ENCODE measurements around the gene CRIM1.

CRIM1 gene

DNA sequence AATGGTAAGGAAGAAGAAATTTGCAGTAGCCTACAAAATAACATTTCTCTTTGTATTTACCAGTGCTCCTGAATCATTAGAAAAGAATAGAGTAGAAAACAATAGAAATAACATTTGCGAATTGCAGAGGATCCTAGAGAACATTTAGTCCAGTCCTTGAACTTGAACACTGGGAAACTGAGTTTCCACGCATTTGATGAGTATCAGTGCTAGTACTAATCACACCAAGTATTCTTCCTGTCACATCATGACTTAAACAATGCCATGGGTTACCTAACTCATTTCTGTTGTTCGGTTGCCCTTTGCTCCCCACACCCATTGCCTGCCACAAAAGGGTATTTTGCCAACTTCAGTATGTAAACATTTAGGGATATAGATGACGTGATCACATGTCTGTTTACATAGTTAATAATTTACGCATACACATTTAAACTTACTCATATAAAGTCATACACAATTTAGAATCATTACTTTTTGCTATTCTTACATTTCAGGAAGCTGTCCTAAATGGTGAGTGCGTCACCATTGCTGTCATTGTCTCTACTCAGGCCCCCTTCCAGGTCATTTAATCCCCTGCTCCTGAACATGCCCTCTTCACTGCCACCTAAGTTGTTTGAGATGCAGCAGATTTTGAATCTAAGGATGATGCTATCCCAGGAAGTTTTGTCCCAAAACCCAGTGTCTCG lies 42.3 kb downstream of the CRIM1 start:
- no peak for DNase-seq

DNA sequence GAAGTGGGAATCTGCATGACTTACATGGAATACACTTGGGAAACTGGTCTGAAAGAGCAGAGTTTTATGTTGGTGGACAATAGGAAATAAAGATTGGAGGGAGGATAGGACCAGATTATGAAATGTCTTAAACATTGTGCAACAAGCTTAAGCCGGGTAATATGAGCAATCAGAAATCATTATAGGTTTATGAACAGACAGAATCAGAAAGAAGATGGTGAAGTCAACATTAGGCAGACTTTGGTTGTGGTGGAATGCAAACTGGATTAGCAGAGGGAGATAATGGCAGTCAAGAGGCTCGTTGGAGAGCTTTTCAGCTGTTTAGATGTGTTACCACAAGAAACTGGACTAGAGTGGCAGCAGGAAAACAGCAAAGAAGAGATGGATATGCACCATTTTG lies 43.5 kb downstream of the CRIM1 start:
- no peak for DNase-seq

DNA sequence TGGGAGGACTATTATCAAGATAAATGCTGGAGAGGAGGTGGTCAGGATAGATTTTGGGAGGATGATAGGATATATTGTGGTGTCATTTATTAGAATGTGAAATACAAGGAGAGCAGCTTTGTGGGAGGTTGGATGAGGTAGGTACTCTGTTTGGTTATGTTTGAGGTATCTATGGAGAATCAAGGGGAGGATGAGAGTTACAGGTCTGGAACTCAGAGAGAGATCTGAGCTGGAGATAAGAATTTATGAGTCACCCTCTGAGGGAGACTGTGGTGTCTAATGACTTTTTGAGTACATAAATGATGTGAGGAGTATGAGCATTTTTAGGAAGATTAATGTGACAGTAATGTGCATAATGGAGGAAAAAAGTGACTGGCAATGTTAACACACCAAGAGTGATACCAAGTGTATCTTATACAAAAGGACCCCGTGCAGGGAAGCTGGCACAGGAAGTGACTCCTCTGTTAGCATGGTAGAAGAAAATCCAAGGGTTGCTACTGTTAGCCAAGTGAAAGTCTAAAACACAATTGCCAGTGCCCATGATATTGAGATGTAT lies 48.2 kb downstream of the CRIM1 start:
- no peak for DNase-seq

DNA sequence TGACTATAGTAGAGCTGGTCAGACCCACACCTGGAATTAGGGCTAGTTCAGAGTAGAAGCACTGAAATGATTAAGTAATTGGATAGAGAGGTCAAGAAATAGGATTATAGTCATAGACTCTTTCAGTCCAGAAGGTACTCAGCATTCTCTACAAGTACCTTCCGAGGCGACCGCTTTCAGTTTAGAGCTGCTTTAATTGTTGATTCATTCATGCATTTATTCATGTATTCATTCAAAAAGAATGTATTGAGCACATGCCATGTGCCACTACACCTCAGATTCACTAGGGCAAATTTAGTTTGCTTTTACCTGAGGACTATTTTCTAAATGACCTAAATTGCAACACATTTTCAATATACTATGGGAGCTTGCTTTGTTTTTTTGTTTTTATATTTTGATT lies 48.7 kb downstream of the CRIM1 start:
- no peak for DNase-seq

DNA sequence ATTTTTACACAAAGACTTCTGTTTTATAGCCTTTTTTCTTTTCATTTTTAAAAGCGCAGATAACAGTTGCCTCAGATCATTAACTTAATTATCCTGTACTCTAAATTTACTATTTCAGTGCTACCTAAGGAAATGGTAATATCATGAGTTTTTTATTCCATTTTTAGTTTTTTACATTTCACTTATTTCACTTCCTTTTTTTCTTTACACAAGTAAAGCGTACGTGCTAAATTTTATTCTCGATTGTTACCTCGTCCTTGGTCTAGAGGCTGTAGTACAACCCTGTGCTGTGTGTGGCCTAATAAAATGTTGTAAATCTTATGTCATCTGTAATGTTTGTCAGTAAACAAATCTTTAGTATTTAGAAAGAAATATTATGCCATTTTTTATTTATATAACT lies 49.2 kb downstream of the CRIM1 start:
- no peak for DNase-seq

DNA sequence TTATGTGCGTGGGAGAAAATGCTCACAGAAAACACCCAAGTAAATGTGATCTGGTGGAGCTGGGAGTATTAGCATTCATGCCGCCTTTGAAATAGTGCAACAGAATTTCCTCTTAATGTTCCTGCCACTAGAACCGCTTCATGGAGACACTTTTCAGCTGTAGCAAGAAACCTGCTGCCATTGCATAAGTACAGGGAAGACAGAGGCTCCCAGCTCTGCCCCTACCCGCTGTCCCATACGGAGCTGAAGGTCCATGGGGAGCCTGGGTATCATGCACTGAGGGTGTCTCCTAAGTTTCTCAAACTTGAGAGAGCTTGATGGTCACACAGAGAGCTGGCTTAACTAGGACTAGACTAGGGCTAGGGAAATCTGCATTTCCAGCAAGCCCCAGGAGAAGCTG lies 49.6 kb downstream of the CRIM1 start:
- DNase-seq = no peak

DNA sequence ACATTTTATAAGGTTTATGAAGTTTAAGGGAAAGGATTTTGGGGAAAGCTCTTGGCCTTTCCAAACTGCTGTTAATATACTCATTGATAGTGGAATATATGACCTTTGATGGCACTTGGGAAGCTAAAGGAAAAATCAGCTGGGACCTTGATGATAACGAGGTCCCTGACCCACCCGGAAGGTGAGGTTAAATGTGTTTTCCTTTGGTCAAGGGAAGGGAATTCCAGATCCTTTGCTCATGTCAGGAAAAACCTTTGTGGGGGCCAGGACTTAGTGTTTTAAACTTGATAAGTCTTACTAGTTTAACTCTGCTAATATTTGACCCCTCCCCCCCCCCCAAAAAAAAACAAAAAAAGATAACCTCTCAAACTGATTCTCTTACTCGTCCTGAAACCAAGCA lies 50.7 kb downstream of the CRIM1 start:
- DNase-seq = no peak

DNA sequence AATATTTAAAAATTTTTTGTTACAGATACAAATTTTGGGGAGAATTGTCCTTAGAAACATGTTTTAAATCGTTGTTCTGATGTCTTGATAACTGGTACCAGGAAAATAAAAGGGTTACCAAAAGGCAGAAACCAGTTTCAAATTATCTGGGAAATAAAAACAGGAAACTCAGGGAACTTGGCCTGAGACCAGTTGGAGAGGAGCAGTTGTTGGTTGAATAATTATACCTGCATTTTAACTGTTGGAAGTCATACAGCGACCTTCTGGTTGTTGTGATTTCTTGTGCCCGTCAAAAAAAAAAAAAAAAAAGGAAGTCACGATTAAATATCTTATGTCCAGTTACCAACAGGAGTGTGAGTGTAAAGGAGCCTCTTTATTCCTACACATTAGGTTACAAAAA lies 51.8 kb downstream of the CRIM1 start:
- DNase-seq = no peak

DNA sequence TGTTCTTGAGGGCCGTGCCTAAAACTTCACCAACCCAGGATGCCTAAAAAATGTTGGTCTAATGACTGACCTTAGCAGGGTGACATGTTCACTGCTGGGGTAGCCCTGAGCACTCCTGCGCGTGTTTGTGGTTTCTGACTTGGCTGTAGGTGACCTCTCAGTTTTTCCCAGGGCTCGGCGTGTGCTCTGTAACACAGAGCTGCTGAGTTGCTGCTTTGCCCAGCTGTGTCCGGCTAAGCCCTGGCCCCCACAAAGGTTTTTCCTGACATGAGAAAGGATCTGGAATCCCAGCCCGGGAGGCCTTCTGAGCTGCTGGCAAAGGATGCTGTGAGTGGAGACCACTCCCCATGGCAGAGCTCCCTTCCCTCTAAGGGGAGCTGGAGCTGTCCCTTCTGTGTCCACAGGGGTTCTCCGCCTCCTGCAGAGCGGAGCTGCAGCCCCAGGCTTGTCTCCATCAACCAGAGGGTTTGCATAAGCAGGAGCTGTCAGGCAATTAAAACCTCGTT lies 52.7 kb downstream of the CRIM1 start:
- DNase-seq = no peak

DNA sequence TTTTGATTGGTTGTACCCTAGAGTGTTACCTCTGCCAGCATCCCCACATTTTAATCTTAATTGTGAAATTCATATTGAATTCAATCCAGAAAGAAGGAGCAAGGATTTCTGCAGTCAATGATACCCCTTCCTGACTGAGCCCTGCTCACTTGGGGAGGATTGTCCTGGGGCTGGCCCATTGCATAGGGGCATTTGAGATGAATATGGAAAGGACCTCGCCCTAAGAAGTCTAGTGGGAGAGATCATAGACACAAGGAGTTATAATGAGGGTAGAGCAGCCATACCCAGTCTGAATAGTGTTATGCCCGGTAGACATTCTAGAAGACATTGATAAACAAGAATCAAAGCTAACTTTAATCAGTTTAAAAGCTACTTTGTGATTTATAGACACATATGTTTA lies 53.8 kb downstream of the CRIM1 start:
- DNase-seq = no peak

DNA sequence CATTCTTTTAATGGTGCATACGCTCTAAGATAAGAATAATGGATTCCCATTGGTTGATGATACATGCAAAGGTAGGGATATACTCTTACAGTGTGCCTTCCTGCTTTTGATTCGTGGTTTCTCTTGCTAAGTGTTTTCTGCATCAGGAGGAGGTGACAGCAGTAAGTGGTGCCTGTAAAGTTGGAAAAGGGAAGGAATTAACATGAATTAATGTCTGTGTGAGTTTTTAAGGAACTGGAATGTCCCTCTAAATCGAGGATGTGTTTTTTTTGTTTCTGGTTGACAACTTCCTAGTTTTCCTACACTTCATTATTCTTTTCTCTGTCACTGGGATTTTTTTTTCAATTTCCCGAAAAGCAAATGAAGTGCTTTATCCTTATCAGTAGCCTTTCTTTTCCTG lies 54.4 kb downstream of the CRIM1 start:
- no peak for DNase-seq

DNA sequence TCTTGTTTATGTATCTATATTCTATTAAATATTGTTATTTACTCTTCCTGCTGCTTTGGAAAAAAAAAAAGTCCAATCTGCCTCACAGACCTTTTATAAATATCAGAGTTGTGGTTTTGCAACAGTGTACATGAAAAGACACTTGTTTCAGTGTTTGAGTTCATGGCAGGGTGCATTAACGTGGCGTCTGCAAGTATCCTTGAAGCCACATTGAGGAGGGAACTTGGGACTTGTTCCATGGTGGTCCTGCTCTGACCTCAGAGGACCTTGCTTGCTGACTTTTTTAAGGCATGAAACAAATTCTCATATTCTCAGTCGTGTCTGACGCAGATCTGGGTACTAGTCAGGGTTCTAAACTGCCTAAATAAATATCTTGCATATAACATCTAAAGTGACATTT lies 55.1 kb downstream of the CRIM1 start:
- DNase-seq = no peak

DNA sequence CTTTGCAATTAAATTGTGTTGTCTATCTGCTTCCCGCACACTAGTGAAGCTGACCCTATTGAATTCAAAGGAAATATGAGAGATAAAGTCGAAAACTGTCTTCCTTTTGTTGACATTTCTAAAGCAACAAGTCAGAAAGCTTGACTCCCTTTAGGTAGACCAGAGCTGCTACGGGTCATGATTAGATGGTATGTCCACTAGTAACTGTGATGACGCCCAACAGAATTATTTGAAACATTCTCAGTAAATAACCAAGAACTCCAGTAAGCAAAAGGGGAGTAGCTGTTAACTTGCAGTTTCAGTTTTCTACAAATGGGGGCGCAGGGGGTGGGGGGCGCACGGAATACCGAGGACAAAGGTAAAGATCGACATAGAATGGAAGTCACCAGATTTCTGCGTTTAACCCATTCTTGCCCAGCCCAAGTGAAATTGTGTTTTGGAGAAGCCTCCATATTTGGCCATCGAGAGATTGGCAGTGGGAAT lies 56.4 kb downstream of the CRIM1 start:
- no peak for DNase-seq

DNA sequence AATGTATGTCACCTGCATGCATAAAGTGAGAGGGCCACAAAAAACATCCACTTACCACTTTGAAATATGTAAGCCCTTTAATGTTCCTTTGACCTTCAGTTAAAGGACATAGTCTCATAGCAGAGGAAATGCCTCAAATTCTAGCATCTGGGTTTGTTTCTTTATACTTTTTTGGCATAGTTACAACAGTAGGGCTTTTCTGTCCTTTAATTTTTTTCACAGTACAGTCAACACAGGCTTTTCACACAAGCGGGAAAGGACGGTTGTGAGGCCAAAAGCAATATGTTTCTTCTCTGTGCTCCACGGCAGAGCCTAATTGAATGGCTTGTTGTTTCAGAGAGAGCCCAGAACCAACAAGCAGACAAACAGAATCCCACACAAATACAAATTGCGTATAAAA lies 57.6 kb downstream of the CRIM1 start:
- DNase-seq = no peak

DNA sequence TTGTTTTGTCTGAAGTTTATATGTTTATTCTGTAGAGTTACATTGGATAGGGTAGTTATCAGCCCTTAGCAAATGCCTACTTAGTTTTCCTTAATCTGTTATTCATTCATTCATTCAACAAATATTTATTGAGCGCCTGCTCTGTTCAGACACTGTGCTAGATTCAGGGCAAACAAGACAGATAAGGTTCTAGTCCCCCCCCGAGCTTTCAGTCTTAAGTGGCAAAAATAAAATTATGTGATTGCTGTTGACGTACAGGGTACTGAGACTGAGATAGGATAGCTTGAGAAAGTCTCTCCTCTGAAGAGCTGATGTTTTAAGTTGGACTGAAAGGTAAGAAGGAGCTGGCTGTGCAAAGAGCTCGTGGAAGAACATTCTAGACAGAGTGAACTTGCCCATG lies 58.7 kb downstream of the CRIM1 start:
- DNase-seq = no peak

DNA sequence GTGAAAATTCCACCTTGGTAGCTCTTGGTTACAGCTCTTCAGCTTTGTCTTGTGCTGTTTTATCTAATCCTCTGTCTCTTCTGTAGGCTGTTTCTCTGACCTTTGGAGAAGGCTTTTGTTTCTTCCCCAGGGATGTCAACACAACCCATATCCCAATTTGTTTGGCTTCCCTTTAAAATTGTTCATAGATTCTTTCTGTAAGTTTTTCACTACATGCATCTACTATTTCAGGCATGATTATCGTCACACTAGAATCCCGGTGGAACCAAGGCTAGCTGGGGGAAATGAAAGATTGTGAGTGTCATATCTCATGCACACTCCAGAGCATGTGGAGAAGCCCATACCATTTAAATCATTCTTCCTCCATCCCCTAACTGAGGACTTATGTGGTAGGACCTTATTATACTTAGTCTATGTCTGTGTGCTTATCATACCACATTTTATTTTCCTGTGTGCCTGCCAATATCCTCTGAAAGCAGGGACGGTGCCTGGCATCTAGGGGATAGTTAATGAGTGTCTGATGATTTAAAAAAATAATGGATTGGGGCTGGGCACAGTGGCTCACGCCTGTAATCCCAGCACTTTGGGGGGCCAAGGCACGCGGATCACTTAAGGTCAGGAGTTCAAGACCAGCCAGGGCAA lies 59.9 kb downstream of the CRIM1 start:
- DNase-seq = no peak

DNA sequence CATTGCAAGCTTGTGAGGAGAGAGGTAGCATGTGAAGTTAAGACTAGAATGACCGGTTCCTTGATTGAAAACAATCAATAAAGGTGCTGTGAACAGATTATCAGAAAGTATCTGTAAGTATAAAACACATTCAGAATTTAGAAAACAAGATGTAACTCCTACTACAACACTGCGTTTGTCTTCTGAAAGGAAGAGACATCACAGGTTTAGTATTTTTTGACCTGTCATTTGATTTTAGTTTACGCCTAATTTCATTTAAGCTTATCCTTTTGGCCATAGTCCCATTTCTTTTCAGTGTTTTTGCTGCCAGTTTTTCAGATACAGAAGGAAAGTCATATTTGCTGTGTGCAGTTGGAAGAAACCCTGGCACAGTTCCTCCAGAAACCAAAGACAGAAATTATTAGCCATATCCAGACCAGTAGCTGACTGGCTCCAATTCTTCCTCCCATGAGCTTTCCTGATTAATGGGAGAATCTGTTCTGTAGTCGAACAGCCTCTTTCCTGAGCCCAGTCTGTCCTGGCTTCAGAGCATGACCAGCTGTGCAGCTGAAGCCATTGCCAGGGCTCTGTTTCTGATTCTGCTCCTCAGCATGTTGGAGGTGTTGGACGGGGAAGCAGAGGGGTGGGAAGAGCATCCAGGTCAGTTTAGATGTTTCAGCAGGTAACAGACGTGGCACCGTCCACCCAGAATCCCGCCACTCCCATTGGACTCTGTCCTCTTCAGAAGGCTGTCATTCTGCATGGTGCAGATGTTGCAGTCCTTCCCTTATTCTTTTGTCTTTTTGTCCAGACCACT lies 61.0 kb downstream of the CRIM1 start:
- DNase-seq = no peak

DNA sequence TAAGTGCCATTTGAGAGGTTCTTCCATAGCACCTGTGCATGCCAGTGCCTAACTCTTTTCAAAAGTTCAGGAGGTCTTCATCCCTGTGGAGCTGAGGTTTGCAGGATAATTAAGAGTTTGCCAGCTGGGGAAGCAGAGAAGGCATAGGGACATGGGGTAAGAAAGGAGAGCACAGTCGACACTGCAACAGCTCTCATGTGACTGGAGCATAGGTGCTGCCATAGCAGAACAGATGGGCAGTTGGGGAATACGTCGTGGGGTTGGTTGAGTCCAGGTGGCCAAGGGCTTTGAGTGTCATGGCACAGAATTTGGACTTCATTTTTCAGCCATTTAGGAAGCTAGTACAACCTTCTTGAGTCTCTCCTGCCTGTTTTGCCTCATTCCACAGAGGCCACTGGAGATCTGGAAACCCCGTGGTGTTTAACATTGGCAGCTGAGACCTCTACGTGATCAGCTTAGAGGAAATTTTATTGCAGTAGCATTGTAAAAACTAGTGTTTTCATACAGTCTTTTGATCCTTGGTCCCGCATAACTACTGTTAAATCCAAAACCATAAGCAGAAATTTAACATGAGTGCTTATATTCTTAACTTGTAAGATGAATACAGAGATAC lies 65.1 kb downstream of the CRIM1 start:
- no peak for DNase-seq

DNA sequence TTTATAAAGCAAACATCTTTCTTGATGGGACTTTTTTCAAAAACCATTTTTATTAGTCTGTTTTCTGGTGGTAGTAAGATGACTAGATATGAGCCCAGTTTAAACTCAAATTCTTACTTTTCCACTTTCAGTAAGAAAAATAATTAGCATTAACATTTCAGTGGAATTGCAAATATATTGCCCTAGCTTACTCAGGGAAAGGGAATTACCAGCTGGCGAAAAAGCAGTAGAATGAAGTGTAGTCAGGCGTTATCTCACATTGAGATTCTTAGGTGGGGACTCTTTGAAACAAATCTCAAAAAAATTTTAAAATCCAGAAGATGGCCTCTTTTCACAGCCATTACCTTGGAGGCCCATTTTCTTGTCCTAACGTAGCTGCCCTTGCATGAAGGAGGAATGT lies 65.8 kb downstream of the CRIM1 start:
- DNase-seq = no peak

DNA sequence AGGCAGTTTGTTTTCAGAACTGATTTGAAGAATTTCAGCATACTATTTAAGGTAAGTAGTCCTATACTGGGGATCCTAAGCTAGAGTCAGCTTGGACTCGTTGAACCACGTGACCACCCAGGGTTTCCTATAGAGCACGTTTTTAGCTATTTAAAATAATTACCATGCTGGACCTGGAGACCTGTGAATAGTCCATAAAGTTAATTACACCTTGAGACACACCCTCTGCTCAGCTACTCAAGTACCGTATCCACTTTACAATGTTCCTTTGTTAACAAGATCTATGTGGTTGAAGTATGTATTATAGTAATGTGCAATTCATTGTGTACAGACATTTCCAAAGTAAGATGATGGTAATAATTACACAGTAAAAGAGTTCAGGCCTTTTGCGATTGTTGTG lies 67.6 kb downstream of the CRIM1 start:
- no peak for DNase-seq

DNA sequence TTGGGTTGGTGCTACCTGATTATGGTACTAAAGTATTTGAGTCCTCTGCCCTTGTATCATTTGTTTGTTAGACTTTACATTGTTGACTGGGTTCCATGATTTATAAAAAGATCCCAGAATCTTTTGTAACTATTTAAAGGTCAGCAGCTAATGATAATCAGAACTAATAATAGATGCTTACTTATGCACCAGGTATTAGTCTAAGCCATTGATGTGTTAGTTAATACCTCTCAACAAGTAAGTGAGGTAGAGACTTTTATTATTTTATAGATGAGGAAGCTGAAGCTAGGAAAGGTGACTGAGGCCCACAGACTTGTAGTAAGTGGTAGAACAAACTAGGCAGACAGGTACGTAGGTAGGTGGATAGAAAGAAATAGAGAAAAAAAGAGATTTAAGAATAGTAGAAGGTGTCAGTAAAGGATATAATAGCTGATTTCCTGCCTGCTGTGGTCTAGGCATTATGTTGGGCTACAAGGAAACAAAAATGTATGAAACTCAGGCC lies 68.1 kb downstream of the CRIM1 start:
- DNase-seq = no peak

DNA sequence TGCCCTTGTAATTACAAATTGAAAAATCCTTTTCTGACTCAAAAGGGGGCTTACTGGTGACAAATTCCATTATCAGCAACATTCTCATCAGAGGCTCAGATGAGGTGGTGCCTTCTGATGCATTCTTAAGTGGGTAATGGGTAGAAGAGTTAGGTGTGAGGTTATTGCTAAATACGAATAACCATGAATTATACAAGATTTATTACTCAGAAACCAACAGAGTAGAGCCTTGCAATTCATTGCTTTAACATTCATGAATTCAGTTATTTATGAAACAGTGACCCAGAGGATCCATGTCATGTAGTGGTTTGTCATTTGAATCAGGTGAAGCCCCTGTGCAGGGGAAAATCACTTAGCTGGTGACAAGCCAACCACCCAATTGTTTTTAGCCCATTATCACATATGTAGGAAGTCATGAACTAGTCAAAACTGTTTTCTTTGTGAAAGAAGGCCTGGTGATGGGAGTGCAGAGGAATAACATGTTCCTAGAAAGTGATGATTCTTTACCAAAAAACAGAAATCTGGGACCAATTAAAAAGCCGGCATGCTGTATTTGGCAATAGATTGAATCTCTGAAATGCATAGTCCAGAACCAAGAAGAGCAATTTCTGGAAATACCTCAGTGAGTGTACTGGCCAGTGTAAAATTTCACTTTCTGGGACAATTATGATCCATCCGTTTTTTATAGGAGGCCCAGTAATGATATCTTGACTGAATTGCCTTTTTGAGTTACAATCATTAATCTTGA lies 70.2 kb downstream of the CRIM1 start:
- DNase-seq = no peak

Measured in effector CD8-positive, alpha-beta T cell (primary cell).